D721Med (cell line): Measurements from ENCODE around the gene ZMAT5.

Experiments used
- DNase-seq: peaks from one replicate; pipeline ENCODE4 v3.0.0; 2011; ENCODE audit warnings: low spot score; ENCODE audit not compliant: insufficient read length
- FAIRE-seq: peaks from 2 replicates; lab custom pipeline; 2011; peaks lifted over from hg19 to GRCh38; lab: Jason Lieb, UNC
- TF ChIP-seq, protein P1 (sequence below): IDR thresholded peaks from 2 replicates; pipeline ENCODE4 v1.5.1; 2012; ENCODE audit warnings: mild to moderate bottlenecking, control low read depth; ENCODE audit not compliant: insufficient read depth; ENCODE audit errors: missing control alignments

ZMAT5 gene

DNA sequence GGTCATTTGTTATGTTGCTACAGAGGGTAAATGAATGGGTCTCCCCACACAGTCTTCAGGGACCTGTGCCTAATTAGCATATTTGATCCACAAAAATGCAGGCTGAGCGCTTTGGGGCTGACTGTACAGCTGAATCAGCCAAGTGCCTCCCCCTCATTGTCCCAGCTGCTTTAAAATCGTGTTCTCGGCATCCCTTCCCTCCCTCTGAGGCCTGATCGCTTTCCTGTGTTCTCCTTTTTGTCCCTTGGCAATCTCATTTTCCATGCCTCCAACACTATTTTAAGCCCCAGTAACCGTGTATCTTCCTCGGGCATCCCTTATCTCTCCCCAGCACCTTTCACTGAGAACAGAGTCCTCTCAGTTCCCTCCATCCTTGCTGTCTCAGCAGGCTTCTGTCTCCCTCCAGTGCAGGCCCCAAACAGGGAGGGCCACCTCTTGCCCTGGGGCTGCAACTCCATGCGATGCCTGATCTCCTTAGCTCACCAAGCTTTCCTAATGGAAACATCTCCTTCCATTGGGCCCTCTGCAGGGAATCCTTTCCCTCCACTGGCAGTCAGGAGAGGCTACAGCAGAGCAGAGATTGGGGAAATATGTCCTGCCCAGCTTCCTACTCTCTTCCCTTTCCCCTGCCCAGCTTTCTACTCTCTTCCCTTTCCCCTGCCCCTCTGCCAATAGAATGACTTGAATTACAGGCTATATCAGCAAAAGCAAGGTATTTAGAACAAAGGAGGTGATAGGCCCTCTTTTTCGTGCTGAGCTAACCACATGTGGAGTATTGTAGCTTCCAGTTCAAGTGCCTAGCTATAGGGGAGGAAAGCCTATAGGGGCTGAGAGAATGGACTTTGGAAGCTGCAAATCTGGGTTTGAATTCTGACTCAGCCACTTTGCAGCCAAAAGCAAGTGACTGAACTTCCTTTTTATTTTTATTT, 14.2 kb upstream of the ZMAT5 start:
- FAIRE-seq (no peak), DNase-seq (no peak)
- TF ChIP-seq, protein P1, sequence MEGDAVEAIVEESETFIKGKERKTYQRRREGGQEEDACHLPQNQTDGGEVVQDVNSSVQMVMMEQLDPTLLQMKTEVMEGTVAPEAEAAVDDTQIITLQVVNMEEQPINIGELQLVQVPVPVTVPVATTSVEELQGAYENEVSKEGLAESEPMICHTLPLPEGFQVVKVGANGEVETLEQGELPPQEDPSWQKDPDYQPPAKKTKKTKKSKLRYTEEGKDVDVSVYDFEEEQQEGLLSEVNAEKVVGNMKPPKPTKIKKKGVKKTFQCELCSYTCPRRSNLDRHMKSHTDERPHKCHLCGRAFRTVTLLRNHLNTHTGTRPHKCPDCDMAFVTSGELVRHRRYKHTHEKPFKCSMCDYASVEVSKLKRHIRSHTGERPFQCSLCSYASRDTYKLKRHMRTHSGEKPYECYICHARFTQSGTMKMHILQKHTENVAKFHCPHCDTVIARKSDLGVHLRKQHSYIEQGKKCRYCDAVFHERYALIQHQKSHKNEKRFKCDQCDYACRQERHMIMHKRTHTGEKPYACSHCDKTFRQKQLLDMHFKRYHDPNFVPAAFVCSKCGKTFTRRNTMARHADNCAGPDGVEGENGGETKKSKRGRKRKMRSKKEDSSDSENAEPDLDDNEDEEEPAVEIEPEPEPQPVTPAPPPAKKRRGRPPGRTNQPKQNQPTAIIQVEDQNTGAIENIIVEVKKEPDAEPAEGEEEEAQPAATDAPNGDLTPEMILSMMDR, result no peak

DNA sequence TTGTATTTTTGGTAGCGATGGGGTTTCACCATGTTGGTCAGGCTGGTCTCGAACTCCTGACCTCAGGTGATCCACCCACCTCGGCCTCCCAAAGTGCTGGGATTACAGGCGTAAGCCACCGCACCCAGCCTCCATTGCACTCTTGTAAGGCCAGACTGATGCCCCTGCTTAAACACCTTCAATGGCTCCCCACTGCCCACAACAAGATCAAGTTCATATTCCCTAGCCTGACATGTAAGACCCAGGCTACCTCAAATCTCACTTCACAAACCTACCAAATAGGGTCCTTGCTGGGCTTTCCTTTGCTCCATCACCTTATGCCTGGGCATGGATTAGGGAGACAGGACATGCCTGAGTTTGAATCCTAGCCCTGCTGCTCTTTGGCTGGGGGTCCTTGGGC, 13.4 kb upstream of the ZMAT5 start:
- TF ChIP-seq, protein P1, result no peak
- FAIRE-seq, result no peak
- DNase-seq, result no peak

DNA sequence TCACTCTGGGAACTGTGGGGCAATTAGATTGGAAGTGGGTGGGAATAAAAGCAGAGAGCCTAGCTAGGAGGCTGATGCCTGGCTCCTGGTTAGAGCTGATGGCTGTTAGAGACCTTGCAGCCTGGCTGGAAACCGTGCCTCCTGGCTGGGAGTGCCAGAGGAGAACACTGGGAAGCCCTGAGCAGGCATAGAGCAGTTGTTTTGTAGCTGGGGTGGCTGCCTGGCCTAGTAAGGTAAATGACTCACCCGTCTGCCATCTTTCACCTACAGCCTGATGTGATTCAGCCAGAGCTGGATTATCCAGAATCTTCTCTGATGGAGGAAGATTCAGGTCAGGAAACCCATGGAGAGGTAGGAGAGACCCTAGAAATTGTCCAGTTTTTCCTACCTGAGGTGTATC, 6.4 kb upstream of the ZMAT5 start:
- FAIRE-seq (no peak), DNase-seq (no peak)
- TF ChIP-seq, protein P1, result no peak

DNA sequence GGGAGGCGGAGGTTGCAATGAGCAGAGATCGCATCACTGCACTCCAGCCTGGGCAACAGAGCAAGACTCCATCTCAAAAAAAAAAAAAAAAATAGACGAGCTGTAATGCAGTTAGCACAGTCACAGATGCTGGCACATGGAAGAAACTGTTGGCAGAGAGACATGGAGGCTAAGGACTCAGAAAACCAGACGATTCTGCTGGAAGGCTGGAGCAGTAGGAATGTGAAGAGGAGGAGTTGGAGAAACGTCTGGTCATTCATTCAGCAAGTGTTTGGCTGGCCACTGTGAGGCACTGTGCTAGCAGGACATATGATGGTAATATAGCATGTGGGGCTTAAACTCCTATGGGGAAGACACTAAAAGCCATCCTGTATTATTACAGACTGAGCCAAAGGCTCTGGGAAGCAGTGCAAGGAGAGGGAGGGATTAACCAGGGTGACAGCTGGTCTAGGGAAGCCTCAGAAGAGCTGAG, 5.4 kb upstream of the ZMAT5 start:
- TF ChIP-seq, protein P1, result peak; percentile 82
- DNase-seq, result peak; percentile 68
- peak; percentile 29 for FAIRE-seq

DNA sequence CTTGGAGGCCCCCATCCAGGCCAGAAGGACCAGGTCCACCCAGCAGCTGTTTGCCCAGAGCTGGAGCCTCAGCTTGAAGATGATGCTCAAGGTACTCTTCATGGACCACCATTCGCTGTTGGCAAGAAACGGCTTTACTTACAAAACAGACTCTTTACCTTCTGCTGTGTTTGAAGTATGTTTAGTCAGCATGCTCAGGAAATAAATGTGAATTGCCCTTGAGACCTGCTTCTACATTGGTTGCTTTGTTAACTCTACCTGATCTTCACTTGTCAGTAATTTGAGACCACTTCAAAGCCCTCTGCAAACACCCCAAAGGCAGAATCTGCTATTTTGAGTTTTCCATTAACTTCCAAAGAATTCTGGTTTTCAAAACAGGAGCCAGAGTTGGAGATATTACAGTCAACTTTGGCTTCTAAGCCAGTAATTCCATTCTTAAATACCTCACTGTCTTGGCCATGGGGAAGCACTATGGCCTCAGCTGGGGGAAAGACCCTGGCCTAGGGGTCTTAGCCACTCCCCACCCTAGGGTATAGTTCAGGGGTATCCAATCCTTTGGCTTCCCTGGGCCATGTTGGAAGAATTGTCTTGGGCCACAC, 3.0 kb upstream of the ZMAT5 start:
- DNase-seq, result no peak
- no peak for FAIRE-seq
- TF ChIP-seq, protein P1, result no peak

DNA sequence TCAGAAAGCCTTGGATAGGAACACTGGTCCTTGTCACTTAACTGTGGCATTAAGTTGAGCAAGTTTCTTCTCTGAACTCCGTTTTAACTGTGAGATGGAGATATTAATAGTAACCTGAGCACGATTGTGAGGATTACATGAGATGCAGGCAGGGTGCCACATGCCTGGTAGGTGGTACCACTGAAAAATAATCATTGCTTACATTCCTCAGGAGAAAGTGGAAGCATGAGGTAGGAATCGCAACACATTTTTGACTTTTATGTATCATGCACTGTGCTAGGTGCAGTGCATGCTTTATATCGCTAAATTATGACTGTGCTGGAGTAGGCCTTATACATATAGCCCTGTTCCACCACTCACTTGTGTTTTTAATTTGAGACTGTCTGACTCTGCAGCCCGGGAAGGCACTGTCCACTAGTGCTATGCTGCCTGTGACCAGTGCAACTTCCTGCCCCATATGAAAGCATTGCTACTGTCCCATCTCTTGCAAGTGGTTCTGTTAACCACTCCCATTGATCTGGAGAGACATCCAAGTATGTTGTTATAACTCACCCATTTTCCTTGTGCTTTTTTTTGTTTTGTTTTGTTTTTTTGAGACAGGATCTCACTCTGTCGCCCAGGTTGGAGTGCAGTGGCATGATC, 1.4 kb upstream of the ZMAT5 start:
- no peak for DNase-seq
- no peak for FAIRE-seq
- TF ChIP-seq, protein P1, result no peak
